GM12801 (cell line): ENCODE measurements around the gene KRT84.

Experiments used
- CTCF ChIP-seq: IDR thresholded peaks from one replicate; pipeline ENCODE4 v1.5.1; 2011; ENCODE audit warnings: control low read depth; ENCODE audit not compliant: insufficient read length; ENCODE audit errors: extremely low read depth

The KRT84 gene

GRCh38 chr12:52417740-52418139 lies 32.3 kb upstream of the KRT84 start:
- TF ChIP-seq CTCF, result no peak

- no peak for TF ChIP-seq CTCF
Observed at GRCh38 chr12:52416795-52417194, 31.3 kb upstream of the KRT84 start.

- no peak for TF ChIP-seq CTCF
Observed at GRCh38 chr12:52415870-52416750, 30.7 kb upstream of the KRT84 start.

- no peak for TF ChIP-seq CTCF
Observed at GRCh38 chr12:52414936-52415335, 29.5 kb upstream of the KRT84 start.

GRCh38 chr12:52413782-52414345 lies 28.4 kb upstream of the KRT84 start:
- TF ChIP-seq CTCF, result no peak

GRCh38 chr12:52413202-52413601 lies 27.8 kb upstream of the KRT84 start:
- TF ChIP-seq CTCF, result no peak

GRCh38 chr12:52411815-52412214 lies 26.4 kb upstream of the KRT84 start:
- no peak for TF ChIP-seq CTCF
